ENCODE results near the gene LPA. TPM values are rescaled to one million over a fixed set of nuclear protein-coding genes. Genes with fewer than 3 reads are reported as not detected.
"Not testable (repeated sequence)": the region's sequence is repeated elsewhere in the genome, so short reads cannot be mapped to it uniquely, and the experiment has no call there.

Gene LPA
- total RNA-seq, 2 experiments from 2014 or later = not detected

DNA sequence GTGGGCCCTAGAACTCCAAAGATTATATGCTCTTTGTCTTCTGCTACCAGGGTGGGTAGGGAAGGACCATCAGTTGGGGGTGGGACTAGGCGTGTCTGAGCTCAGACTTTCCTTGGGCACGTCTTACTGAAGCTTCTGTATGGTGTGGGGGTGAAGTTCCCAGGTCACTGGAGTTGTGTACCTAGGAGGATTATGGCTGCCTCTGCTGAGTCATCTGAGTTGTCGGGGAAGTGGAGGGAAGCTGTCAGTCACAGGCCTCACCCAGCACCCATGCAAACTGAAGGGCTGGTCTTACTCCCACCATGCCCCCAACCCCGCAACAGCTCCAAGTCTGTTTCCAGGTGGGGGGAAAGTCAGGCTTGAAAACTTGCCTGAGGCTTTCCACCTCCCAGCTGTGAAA is 90.1 kb downstream of the LPA start:
- POLR2A ChIA-PET = no interaction called here
- Mint-ChIP-seq H3K4me3 (no peak overlapping the region), H3K27ac (no peak overlapping the region), H3K9me3 (peaks cover 1% of the 10 kb centered on the region), H3K36me3 (ENCODE audit: low read depth) (no peaks in the 10 kb centered on the region), H3K4me1 (ENCODE audit: low read depth) (no peaks in the 10 kb centered on the region), H3K27me3 (peaks cover 41% of the 10 kb centered on the region)
- Histone ChIP-seq H3K4me3 (ENCODE audit: low read length) (no peak overlapping the region), H3K27me3 (ENCODE audit: control insufficient read depth in 1 of 2, insufficient read depth in 2 of 2, low read length in 2 of 2) (peaks cover 3 to 7% of the 10 kb centered on the region in 2 experiments), H3K27ac (ENCODE audit: low read depth in 1 of 2, low read length in 2 of 2) (no peak overlapping the region), H3K36me3 (ENCODE audit: insufficient read depth, low read length) (no peaks in the 10 kb centered on the region), H3K9me3 (ENCODE audit: control insufficient read depth in 1 of 2, insufficient read depth in 1 of 2, low read length in 2 of 2) (no peaks in the 10 kb centered on the region), H3K4me1 (ENCODE audit: insufficient read depth, low read length) (no peaks in the 10 kb centered on the region)
- DNase-seq = no peak
- no peak for ATAC-seq (ENCODE audit: poor library complexity)
- CTCF ChIA-PET = no interaction called here
- TF ChIP-seq, protein P1, sequence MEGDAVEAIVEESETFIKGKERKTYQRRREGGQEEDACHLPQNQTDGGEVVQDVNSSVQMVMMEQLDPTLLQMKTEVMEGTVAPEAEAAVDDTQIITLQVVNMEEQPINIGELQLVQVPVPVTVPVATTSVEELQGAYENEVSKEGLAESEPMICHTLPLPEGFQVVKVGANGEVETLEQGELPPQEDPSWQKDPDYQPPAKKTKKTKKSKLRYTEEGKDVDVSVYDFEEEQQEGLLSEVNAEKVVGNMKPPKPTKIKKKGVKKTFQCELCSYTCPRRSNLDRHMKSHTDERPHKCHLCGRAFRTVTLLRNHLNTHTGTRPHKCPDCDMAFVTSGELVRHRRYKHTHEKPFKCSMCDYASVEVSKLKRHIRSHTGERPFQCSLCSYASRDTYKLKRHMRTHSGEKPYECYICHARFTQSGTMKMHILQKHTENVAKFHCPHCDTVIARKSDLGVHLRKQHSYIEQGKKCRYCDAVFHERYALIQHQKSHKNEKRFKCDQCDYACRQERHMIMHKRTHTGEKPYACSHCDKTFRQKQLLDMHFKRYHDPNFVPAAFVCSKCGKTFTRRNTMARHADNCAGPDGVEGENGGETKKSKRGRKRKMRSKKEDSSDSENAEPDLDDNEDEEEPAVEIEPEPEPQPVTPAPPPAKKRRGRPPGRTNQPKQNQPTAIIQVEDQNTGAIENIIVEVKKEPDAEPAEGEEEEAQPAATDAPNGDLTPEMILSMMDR (IDR thresholded peaks at IDR 0.05) = no peak
- intact Hi-C loops (cut with DNase I, micrococcal nuclease) = loop anchor here in 1 of 2 experiments (1.0 kb wide), 1 partner anchor 9 kb away; no protein-coding TSS in a partner anchor

DNA sequence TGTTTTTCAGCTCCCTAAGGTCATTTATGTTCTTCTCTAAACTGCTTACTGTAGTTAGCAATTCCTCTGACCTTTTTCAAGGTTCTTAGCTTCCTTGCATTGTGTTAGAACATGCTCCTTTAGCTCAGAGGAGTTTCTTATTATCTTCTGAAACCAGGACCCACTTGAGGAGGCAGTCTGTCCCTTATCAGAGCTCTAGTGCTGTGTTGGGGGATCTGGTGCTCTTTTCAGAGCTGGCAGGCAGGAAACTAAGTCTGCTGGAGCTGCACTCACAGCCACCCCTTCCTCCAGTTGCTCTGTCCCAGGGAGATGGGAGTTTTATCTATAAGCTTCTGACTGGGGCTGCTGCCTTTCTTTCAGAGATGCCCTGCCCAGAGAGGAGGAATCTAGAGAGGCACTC is 92.9 kb downstream of the LPA start:
- H3K27me3 ChIP-seq (ENCODE audit: control insufficient read depth in 1 of 2, insufficient read depth in 2 of 2, low read length in 2 of 2); H3K27ac ChIP-seq (ENCODE audit: low read depth in 1 of 2, low read length in 2 of 2); POLR2A ChIA-PET; H3K4me3 Mint-ChIP-seq; H3K9me3 ChIP-seq (ENCODE audit: control insufficient read depth in 1 of 2, insufficient read depth in 1 of 2, low read length in 2 of 2); H3K4me1 Mint-ChIP-seq (ENCODE audit: low read depth); ATAC-seq (ENCODE audit: poor library complexity); CTCF ChIA-PET; H3K4me3 ChIP-seq (ENCODE audit: low read length); H3K9me3 Mint-ChIP-seq; intact Hi-C loops (cut with DNase I, micrococcal nuclease); DNase-seq; H3K36me3 ChIP-seq (ENCODE audit: insufficient read depth, low read length); H3K27ac Mint-ChIP-seq; H3K4me1 ChIP-seq (ENCODE audit: insufficient read depth, low read length); H3K36me3 Mint-ChIP-seq (ENCODE audit: low read depth): not testable (repeated sequence)
- H3K27me3 Mint-ChIP-seq = peaks cover 51% of the 10 kb centered on the region

DNA sequence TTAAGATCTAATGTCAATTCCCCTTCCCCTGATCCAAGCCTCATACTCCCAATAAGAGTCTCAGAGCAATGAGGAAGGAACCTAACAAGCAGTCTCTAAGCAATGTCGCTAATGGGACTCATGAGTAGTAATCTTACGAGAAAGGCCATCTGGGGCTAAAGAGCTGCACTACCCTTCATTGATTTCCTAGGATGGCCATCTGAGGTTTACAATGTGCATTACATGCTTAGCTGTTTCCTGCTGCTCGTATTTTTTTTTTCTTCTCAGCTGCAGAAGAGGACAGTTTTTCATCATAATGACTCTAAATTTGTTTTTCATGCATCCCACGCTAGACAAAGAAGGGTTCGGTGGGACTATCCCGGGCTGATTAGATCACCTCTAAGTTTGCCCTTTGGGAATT is 119.3 kb downstream of the LPA start:
- ChIA-PET POLR2A (no interaction called here), CTCF (no interaction called here)
- no peaks in the 10 kb centered on the region for H3K4me1 Mint-ChIP-seq (ENCODE audit: low read depth)
- ATAC-seq (ENCODE audit: poor library complexity) = no peak
- H3K4me3 Mint-ChIP-seq = no peak overlapping the region
- no peak overlapping the region for H3K27ac Mint-ChIP-seq
- Histone ChIP-seq H3K4me3 (ENCODE audit: low read length) (no peak overlapping the region), H3K27me3 (ENCODE audit: control insufficient read depth in 1 of 2, insufficient read depth in 2 of 2, low read length in 2 of 2) (peaks cover 3 to 5% of the 10 kb centered on the region in 2 experiments), H3K4me1 (ENCODE audit: insufficient read depth, low read length) (no peaks in the 10 kb centered on the region), H3K36me3 (ENCODE audit: insufficient read depth, low read length) (no peaks in the 10 kb centered on the region), H3K27ac (ENCODE audit: low read depth in 1 of 2, low read length in 2 of 2) (no peak overlapping the region), H3K9me3 (ENCODE audit: control insufficient read depth in 1 of 2, insufficient read depth in 1 of 2, low read length in 2 of 2) (no peaks in the 10 kb centered on the region)
- no peak for DNase-seq
- intact Hi-C loops (cut with DNase I, micrococcal nuclease) = loop anchor here in 1 of 2 experiments (5.0 kb wide), 1 partner anchor 38 kb away; no protein-coding TSS in a partner anchor
- peaks cover 36% of the 10 kb centered on the region for H3K27me3 Mint-ChIP-seq
- TF ChIP-seq, protein P1 (IDR thresholded peaks at IDR 0.05) = no peak
- no peaks in the 10 kb centered on the region for H3K36me3 Mint-ChIP-seq (ENCODE audit: low read depth)
- H3K9me3 Mint-ChIP-seq = no peaks in the 10 kb centered on the region

DNA sequence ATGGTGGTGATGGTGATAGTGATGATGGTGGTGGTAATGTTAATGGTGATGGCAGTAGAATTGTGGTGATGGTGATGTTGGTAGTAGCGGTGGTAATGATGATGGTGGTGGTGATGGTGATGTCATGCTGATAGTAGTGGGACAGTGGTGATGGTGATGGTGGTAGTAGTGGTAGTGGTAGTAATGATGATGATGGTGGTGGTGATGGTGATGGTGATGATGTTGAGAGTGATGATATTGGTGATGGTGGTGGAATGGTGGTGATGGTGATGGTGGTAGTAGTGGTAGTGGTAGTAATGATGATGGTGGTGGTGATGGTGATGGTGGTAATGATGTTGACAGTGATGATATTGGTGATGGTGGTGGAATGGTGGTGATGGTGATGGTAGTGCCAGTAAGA is 128.8 kb downstream of the LPA start:
- CTCF ChIA-PET = interaction anchor here (1.3 kb wide), 1 partner anchor 16 kb away, joined by 5 read pairs; no protein-coding TSS in a partner anchor
- no peaks in the 10 kb centered on the region for H3K36me3 Mint-ChIP-seq (ENCODE audit: low read depth)
- no peaks in the 10 kb centered on the region for H3K4me1 Mint-ChIP-seq (ENCODE audit: low read depth)
- H3K27me3 Mint-ChIP-seq = peaks cover 8% of the 10 kb centered on the region
- DNase-seq (no peak), ATAC-seq (ENCODE audit: poor library complexity) (no peak)
- no peak overlapping the region for H3K4me3 Mint-ChIP-seq
- H3K4me3 ChIP-seq (ENCODE audit: low read length) = no peak overlapping the region
- H3K4me1 ChIP-seq (ENCODE audit: insufficient read depth, low read length) = peaks cover 9% of the 10 kb centered on the region
- POLR2A ChIA-PET = no interaction called here
- intact Hi-C loops (cut with DNase I, micrococcal nuclease) = loop anchor here in 1 of 2 experiments (1.0 to 10.0 kb wide), 3 partner anchors 75 to 1360 kb away; no protein-coding TSS in a partner anchor
- no peaks in the 10 kb centered on the region for H3K27me3 ChIP-seq (ENCODE audit: control insufficient read depth in 1 of 2, insufficient read depth in 2 of 2, low read length in 2 of 2)
- H3K27ac ChIP-seq (ENCODE audit: low read depth in 1 of 2, low read length in 2 of 2) = no peak overlapping the region
- H3K27ac Mint-ChIP-seq = no peak overlapping the region
- no peaks in the 10 kb centered on the region for H3K9me3 Mint-ChIP-seq
- H3K9me3 ChIP-seq (ENCODE audit: control insufficient read depth in 1 of 2, insufficient read depth in 1 of 2, low read length in 2 of 2) = no peaks in the 10 kb centered on the region
- TF ChIP-seq, protein P1 (IDR thresholded peaks at IDR 0.05) = no peak
- H3K36me3 ChIP-seq (ENCODE audit: insufficient read depth, low read length) = no peaks in the 10 kb centered on the region

Data from CD4-positive, alpha-beta T cell (primary cell).